ENCODE measurements around the gene POLR3E.

POLR3E gene

GRCh38 chr16:22317625-22318024, 20.4 kb downstream of the POLR3E start:
- DNase-seq (ENCODE audit: low read depth), result no peak

GRCh38 chr16:22318690-22319358, 21.6 kb downstream of the POLR3E start:
- DNase-seq (ENCODE audit: low read depth), result peak; percentile 30

DNA sequence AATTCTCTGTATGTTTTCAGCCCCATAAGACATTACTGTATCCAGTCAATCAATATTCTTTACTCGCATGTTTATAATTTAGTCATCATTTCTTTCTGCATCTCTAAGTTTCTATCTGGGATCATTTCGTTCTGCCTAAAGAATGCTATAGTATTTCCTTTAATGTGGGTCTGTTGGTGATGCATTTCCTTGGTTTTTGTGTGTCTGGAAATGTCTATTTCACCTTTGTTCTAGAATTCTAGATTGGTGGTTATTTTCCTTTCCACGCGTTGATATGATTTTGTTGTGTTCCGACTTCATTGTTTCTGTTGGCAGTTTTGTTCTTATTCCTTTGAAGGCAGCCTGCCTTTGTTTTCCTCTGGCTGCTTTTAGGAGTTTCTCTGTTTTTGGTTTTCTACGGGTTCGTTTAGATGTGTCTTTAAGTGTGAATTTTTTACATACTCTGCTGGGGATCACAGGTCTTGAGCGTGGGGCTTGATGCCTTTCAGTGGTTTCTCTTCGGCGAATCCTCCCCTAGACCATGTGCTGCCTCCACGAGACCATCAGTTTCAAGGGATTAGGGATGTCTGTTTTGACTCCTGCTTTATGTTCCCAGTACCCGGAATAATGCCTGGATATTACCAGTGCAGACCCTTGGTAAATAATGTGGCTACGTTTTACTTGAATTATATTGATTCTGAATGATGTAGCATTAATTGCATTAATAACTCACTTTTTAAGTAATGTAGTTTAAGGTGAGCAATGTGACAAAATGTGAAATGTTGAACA, 23.5 kb downstream of the POLR3E start:
- DNase-seq (ENCODE audit: low read depth), result no peak

GRCh38 chr16:22321340-22322001, 24.3 kb downstream of the POLR3E start:
- peak; percentile 58 for DNase-seq (ENCODE audit: low read depth)

DNA sequence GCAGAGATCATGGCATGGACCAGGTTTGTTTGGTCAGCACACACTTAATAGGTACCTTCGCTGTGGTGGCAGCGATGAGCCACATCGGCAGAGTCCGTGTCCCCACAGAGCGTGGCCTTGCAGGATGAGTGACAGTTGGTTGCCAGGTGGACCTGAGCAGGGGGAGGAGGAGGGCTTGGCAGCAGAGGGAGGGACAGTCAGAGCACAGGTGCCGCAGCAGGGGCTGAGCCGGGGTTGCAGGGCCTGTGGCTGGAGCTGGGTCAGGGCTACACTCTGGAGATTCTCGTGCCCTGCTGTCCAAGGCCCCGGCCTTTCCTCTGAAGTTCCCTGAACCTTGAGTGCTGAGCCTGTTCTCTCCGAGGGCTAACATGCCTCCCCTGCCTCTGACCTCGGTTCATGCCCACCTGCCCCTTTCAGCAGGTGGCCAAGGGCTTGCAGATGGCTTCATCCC, 24.8 kb downstream of the POLR3E start:
- DNase-seq (ENCODE audit: low read depth), result no peak

DNA sequence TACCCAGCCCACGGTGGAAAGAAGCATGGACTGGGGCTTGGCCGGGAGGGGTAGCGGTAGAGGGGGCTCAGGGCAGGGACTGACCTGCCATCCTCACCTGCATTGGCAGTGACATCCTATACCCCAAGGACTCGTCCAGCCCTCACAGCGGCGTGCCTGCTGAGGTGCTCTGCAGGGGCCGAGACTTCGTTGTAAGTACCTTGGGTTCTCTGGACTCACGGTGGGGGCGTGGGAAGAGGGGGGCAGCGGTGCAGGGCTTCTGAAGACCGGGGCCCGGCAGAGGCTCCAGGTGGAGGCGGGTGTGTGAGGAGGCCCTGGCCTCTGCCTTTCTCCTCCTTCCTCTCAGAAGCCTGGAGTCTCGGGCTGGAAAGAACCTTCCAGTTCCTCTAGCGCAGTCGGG, 25.5 kb downstream of the POLR3E start:
- no peak for DNase-seq (ENCODE audit: low read depth)

- no peak for DNase-seq (ENCODE audit: low read depth)
Measured at GRCh38 chr16:22323173-22323958, 26.2 kb downstream of the POLR3E start.

- DNase-seq (ENCODE audit: low read depth), result no peak
Measured at GRCh38 chr16:22323959-22324786, 27.0 kb downstream of the POLR3E start.

GRCh38 chr16:22324787-22325597, 27.8 kb downstream of the POLR3E start:
- no peak for DNase-seq (ENCODE audit: low read depth)

DNA sequence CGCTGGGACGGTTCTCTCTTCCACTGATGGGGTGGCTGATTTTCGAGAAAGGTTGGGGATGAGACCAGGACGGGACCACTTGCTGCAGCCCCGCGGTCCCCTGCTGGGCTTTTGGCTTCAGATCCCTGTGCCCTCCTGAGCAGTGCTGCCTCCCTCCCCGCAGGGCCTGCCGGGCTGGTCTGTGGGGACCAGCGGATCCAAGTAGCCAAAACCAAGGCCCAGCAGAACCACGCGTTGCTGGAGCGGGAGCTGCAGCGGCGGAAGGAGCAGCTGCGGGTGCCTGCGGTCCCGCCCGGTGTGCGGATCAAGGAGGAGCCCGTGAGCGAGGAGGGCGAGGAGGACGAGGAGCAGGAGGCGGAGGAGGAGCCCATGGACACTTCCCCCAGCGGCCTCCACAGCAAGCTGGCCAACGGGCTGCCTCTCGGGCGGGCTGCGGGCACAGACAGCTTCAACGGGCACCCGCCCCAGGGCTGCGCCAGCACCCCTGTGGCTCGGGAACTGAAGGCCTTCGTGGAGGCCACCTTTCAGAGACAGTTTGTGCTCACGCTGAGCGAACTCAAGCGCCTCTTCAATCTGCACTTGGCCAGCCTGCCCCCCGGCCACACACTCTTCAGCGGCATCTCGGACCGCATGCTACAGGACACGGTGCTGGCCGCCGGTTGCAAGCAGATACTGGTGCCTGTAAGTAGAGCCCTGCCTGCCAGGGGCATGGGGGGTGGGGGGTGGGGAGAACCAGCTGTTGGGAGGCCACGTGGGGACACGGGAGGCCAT, 28.6 kb downstream of the POLR3E start:
- DNase-seq (ENCODE audit: low read depth), result no peak

DNA sequence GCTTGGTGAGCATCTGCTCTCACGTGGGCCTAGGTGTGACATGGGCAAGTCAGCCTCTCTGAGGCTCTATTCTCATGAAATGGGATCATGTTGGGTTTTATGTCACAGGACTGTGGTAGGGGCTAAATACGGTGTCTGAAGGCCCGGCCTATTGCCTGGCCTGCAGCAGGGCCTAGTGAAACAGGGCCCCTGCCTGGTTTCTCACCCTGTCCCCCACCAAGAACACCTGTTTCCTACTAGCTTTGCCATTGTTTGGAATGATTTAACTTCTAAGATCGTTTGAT, 29.1 kb downstream of the POLR3E start:
- no peak for DNase-seq (ENCODE audit: low read depth)

- no peak for DNase-seq (ENCODE audit: low read depth)
Measured at GRCh38 chr16:22326771-22327445, 29.7 kb downstream of the POLR3E start.

DNA sequence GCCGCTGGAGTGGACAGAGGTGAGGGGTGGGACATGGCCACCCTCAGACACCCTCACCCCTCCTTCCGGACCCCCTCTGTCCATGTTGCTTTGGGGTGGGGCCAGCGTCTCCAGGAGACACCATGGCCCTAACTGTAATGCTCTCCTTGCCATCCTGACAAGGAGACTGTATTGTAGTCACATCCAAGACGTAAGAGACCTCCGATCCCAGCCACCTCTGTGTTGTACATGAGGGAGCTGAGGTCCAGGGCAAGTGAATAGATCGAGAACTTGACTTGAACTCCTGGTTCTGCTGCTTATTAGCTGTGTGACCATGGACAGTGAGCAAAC, 30.2 kb downstream of the POLR3E start:
- no peak for DNase-seq (ENCODE audit: low read depth)

- DNase-seq (ENCODE audit: low read depth), result no peak
Measured at GRCh38 chr16:22328081-22328725, 31.0 kb downstream of the POLR3E start.

DNA sequence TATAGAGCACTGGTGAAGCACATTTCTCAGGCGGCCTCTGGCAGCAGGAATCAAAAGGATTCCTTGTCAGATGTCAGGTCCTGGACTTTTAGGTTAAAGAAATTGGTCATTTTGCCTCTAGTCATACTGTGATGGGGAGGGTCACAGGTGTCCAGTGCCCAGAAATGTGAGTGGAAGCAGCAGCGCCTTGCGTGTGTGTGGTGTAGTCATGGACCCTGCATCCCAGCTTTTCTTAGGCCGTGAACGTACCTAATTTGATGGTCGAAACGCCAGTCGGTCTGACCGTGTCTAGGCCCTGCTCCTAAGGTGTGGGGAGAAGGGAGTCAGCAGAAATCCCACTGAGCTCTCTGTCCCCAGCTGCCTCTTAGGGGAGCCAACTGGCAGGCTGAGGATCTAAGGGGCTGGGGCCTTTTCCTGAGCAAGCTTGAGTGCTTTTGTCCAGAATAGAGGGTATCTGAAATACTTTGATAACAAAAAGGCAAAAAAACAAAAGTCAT, 32.0 kb downstream of the POLR3E start:
- DNase-seq (ENCODE audit: low read depth), result no peak

DNA sequence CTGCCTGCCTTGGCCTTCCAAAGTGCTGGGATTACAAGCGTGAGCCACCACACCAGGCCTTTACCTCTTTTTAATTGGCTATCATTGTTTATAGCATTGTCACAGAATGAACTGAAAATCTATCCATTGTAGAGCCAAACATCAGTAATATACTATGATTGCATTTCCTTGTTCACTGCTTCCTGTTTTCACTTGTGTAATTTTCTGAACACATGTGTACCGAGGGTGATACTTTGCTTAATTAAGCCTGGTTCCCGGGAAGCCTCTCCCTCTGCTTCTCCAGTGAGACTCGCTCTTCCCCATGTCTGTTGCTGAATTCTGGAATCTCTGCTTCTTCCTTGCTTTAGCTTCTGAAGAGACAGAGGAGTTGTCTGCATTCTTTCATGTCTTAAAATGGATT, 33.1 kb downstream of the POLR3E start:
- DNase-seq (ENCODE audit: low read depth), result no peak

GRCh38 chr16:22333457-22333994, 36.3 kb downstream of the POLR3E start:
- DNase-seq (ENCODE audit: low read depth), result no peak

DNA sequence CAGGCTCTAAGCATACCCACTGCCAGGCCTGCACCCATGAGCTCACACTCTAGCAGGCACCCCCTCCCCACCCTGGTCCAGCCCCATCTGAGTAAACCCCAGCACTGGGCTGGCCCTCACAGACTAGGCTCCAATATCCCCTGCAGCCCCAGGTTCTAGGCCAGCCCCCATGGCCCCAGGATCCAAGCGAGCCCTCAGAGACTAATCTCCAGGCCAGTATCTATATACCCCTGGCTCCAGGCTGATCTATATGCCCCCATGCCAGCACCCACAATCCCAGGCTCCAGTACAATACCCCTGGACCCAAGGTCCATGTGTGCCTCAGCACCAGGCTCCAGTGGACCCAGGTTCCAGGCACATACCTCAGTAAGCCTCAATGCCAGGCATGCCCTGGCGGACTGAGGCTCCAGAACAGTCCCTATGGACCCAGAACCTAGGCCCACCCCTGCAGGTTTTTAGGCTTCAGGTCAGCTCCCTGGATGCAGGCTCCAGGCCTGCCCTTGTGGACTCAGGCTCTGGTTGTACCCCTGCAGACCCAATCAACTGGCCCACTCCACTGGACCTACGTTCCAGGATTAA, 38.5 kb downstream of the POLR3E start:
- DNase-seq (ENCODE audit: low read depth), result no peak
